Measurements from ENCODE around the gene PKHD1.
"Not testable (repeated sequence)": the region's sequence is repeated elsewhere in the genome, so short reads cannot be mapped to it uniquely, and the experiment has no call there.

The PKHD1 gene

DNA sequence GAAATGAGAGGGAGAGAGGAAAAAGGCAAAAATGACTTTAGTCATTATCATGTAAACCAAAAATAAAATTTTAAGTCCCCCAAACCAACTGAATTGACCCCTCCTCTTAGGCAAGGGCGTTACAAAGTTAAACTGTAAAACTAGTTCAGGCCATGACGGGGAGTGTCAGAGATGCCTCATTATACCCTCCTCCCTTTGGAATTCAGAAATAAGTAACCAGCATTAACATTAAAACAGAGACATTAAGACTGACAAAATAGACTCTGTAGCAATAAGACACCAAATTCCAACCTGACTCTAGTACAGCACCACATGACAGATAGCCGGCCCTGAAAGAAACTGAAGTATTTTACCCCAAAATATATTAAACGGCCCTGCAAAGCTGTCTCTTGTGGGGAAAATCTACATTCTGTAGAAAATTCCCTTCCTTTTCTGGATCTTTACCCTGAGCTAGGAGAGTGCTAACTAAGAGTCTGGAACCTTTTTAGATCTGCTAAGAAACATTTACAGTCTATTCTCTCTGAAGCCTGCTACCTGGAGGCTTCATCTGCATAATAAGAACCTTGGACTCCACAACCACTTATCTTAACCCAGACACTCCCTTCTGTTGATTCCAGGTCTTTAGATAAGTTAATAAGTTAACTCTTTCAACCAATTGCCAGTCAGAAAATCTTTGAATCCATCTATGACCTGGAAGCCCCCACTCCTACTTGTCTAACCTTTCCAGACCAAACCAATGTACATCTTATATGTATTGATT, 150.7 kb downstream of the PKHD1 start:
- H3K4me3 ChIP-seq (ENCODE audit: low read depth, low read length) = no peak overlapping the region
- no peaks in the 10 kb centered on the region for H3K36me3 ChIP-seq (ENCODE audit: control insufficient read depth, insufficient read depth, low read length)

DNA sequence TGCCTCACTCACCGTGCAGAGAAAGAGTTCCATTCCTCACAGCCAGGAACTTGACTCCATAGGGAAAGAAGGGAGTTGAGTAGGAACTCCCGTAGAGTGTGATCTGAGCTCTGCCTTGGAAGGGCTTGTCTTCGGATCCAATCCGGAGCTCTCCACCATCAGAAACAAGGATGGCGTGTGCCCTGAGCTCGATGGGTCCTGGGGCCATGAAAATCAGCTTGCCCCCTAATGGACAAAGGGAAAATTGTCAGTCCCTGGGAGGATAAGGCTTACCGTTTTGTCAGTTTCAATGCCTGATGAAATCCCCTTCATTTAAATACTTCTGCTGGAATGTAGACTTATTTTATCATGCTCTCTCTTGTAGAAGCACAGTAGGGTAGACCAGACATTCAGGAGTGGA, 153.3 kb downstream of the PKHD1 start:
- no peak overlapping the region for H3K9ac ChIP-seq (ENCODE audit: low read depth, low read length)
- H3K36me3 ChIP-seq (ENCODE audit: control insufficient read depth, insufficient read depth, low read length) = no peaks in the 10 kb centered on the region
- H3K27me3 ChIP-seq (ENCODE audit: control insufficient read depth, insufficient read depth, low read length) = no peaks in the 10 kb centered on the region
- no peak overlapping the region for H3K4me3 ChIP-seq (ENCODE audit: low read depth, low read length)
- no peaks in the 10 kb centered on the region for H3K9me3 ChIP-seq (ENCODE audit: control insufficient read depth, insufficient read depth, low read length)
- peaks cover 8% of the 10 kb centered on the region for H3K4me1 ChIP-seq (ENCODE audit: control insufficient read depth, insufficient read depth, low read length)

More for the DNA sequence above, 150.7 kb downstream of the PKHD1 start:
- Histone ChIP-seq H3K4me1 (ENCODE audit: control insufficient read depth, insufficient read depth, low read length) (peaks cover 8% of the 10 kb centered on the region), H3K27me3 (ENCODE audit: control insufficient read depth, insufficient read depth, low read length) (no peaks in the 10 kb centered on the region), H3K9me3 (ENCODE audit: control insufficient read depth, insufficient read depth, low read length) (no peaks in the 10 kb centered on the region), H3K9ac (ENCODE audit: low read depth, low read length) (no peak overlapping the region)

- H3K9me3 ChIP-seq (ENCODE audit: control insufficient read depth, insufficient read depth, low read length) = no peaks in the 10 kb centered on the region
- H3K9ac ChIP-seq (ENCODE audit: low read depth, low read length) = no peak overlapping the region
- H3K27me3 ChIP-seq (ENCODE audit: control insufficient read depth, insufficient read depth, low read length) = no peaks in the 10 kb centered on the region
- peaks cover 8% of the 10 kb centered on the region for H3K4me1 ChIP-seq (ENCODE audit: control insufficient read depth, insufficient read depth, low read length)
- H3K4me3 ChIP-seq (ENCODE audit: low read depth, low read length) = no peak overlapping the region
- H3K36me3 ChIP-seq (ENCODE audit: control insufficient read depth, insufficient read depth, low read length) = no peaks in the 10 kb centered on the region
Observed at GRCh38 chr6:51932956-51933355, 154.5 kb downstream of the PKHD1 start.

DNA sequence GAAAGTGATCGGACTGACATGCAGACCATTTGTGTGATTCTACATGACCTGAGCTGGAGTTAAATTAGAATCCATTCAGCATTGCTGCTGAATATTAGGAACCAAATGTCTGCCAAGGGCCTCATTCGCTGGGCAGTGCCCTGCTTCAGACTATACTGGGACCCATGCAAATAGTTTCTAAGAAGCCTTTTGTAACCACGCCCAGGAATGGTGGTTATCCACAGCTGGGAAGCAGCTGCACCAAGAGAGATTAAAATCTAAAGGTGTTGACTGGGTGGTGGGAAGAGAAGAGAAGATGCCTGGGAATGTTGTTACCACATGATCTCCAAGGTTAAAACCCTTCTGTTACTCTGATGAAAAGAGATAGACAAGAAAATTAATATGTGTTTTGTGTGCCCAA, 156.8 kb downstream of the PKHD1 start:
- no peak overlapping the region for H3K9ac ChIP-seq (ENCODE audit: low read depth, low read length)
- H3K36me3 ChIP-seq (ENCODE audit: control insufficient read depth, insufficient read depth, low read length) = no peaks in the 10 kb centered on the region
- no peaks in the 10 kb centered on the region for H3K27me3 ChIP-seq (ENCODE audit: control insufficient read depth, insufficient read depth, low read length)
- peaks cover 2% of the 10 kb centered on the region for H3K4me1 ChIP-seq (ENCODE audit: control insufficient read depth, insufficient read depth, low read length)
- no peaks in the 10 kb centered on the region for H3K9me3 ChIP-seq (ENCODE audit: control insufficient read depth, insufficient read depth, low read length)
- no peak overlapping the region for H3K4me3 ChIP-seq (ENCODE audit: low read depth, low read length)

DNA sequence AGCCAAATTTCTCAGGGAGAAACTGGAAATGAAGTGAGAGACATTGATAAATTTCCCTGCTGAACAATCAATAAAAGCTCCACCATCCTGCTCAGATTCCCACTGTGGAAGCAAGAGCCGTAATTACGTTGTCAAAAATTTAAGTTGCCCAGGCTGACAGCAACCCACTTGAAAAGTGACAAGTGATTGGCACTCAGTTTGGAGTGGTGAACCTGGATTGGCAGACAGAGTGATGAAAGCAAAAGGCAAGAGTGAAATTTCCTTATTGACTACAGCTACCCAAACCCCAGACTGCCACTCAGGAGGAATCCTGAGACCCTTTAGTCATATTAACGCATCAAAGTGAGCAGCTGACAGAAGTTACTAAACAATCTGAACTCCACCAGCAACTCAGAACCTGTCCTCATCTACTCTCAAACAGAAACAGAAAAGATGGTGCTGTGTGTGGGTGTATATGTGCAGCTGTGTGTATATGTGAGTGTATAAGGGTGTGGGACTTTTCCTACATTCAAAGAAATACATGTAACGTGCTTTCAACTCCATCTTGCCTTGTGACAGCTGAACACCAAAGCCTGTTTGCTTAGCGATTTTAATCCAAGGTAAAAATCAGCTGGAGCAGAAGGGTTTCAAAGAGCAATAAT, 157.4 kb downstream of the PKHD1 start:
- no peak overlapping the region for H3K4me3 ChIP-seq (ENCODE audit: low read depth, low read length)
- peaks cover 2% of the 10 kb centered on the region for H3K4me1 ChIP-seq (ENCODE audit: control insufficient read depth, insufficient read depth, low read length)
- H3K36me3 ChIP-seq (ENCODE audit: control insufficient read depth, insufficient read depth, low read length) = no peaks in the 10 kb centered on the region
- no peak overlapping the region for H3K9ac ChIP-seq (ENCODE audit: low read depth, low read length)
- no peaks in the 10 kb centered on the region for H3K27me3 ChIP-seq (ENCODE audit: control insufficient read depth, insufficient read depth, low read length)
- no peaks in the 10 kb centered on the region for H3K9me3 ChIP-seq (ENCODE audit: control insufficient read depth, insufficient read depth, low read length)

- Histone ChIP-seq H3K36me3 (ENCODE audit: control insufficient read depth, insufficient read depth, low read length) (no peaks in the 10 kb centered on the region), H3K4me3 (ENCODE audit: low read depth, low read length) (no peak overlapping the region), H3K4me1 (ENCODE audit: control insufficient read depth, insufficient read depth, low read length) (no peaks in the 10 kb centered on the region), H3K27me3 (ENCODE audit: control insufficient read depth, insufficient read depth, low read length) (no peaks in the 10 kb centered on the region), H3K9ac (ENCODE audit: low read depth, low read length) (no peak overlapping the region), H3K9me3 (ENCODE audit: control insufficient read depth, insufficient read depth, low read length) (no peaks in the 10 kb centered on the region)
Observed at GRCh38 chr6:51928320-51928719, 159.1 kb downstream of the PKHD1 start.

- H3K27me3 ChIP-seq (ENCODE audit: control insufficient read depth, insufficient read depth, low read length) = no peaks in the 10 kb centered on the region
- no peaks in the 10 kb centered on the region for H3K36me3 ChIP-seq (ENCODE audit: control insufficient read depth, insufficient read depth, low read length)
- no peak overlapping the region for H3K9ac ChIP-seq (ENCODE audit: low read depth, low read length)
- peaks cover 3% of the 10 kb centered on the region for H3K9me3 ChIP-seq (ENCODE audit: control insufficient read depth, insufficient read depth, low read length)
- no peaks in the 10 kb centered on the region for H3K4me1 ChIP-seq (ENCODE audit: control insufficient read depth, insufficient read depth, low read length)
- no peak overlapping the region for H3K4me3 ChIP-seq (ENCODE audit: low read depth, low read length)
Observed at GRCh38 chr6:51927450-51927849, 160.0 kb downstream of the PKHD1 start.

- Histone ChIP-seq H3K9me3 (ENCODE audit: control insufficient read depth, insufficient read depth, low read length) (peaks cover 4% of the 10 kb centered on the region), H3K27me3 (ENCODE audit: control insufficient read depth, insufficient read depth, low read length) (no peaks in the 10 kb centered on the region), H3K36me3 (ENCODE audit: control insufficient read depth, insufficient read depth, low read length) (no peaks in the 10 kb centered on the region), H3K4me1 (ENCODE audit: control insufficient read depth, insufficient read depth, low read length) (no peaks in the 10 kb centered on the region), H3K9ac (ENCODE audit: low read depth, low read length) (no peak overlapping the region), H3K4me3 (ENCODE audit: low read depth, low read length) (no peak overlapping the region)
Observed at GRCh38 chr6:51926125-51926524, 161.3 kb downstream of the PKHD1 start.

GRCh38 chr6:51922479-51922878, 164.9 kb downstream of the PKHD1 start:
- H3K4me3 ChIP-seq (ENCODE audit: low read depth, low read length); H3K4me1 ChIP-seq (ENCODE audit: control insufficient read depth, insufficient read depth, low read length); H3K27me3 ChIP-seq (ENCODE audit: control insufficient read depth, insufficient read depth, low read length); H3K9me3 ChIP-seq (ENCODE audit: control insufficient read depth, insufficient read depth, low read length); H3K9ac ChIP-seq (ENCODE audit: low read depth, low read length); H3K36me3 ChIP-seq (ENCODE audit: control insufficient read depth, insufficient read depth, low read length): not testable (repeated sequence)

- H3K36me3 ChIP-seq (ENCODE audit: control insufficient read depth, insufficient read depth, low read length); H3K27me3 ChIP-seq (ENCODE audit: control insufficient read depth, insufficient read depth, low read length); H3K4me1 ChIP-seq (ENCODE audit: control insufficient read depth, insufficient read depth, low read length); H3K9ac ChIP-seq (ENCODE audit: low read depth, low read length); H3K9me3 ChIP-seq (ENCODE audit: control insufficient read depth, insufficient read depth, low read length); H3K4me3 ChIP-seq (ENCODE audit: low read depth, low read length): not testable (repeated sequence)
Observed at GRCh38 chr6:51918347-51918746, 169.1 kb downstream of the PKHD1 start.

DNA sequence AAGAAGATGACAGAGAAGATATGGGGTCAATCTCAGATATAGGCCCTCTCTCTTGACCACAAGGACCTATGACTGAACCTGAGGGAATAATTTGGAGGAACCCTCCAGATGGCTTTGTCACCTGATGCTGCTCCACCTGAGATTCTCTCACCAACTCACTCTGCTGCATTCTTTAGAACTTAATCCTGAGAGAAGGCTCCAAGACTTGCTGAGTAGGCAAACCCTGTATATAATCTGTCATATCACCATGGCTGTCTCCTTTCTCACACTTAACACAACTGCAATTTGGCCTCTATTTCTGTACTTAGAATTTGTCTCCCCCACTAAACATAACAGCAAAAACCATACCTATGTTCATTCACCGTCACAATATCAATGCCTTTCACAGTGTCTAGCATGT, 172.3 kb downstream of the PKHD1 start:
- Histone ChIP-seq H3K4me3 (ENCODE audit: low read depth, low read length) (no peak overlapping the region), H3K9me3 (ENCODE audit: control insufficient read depth, insufficient read depth, low read length) (no peaks in the 10 kb centered on the region), H3K36me3 (ENCODE audit: control insufficient read depth, insufficient read depth, low read length) (no peaks in the 10 kb centered on the region), H3K4me1 (ENCODE audit: control insufficient read depth, insufficient read depth, low read length) (no peaks in the 10 kb centered on the region), H3K9ac (ENCODE audit: low read depth, low read length) (no peak overlapping the region), H3K27me3 (ENCODE audit: control insufficient read depth, insufficient read depth, low read length) (no peaks in the 10 kb centered on the region)

DNA sequence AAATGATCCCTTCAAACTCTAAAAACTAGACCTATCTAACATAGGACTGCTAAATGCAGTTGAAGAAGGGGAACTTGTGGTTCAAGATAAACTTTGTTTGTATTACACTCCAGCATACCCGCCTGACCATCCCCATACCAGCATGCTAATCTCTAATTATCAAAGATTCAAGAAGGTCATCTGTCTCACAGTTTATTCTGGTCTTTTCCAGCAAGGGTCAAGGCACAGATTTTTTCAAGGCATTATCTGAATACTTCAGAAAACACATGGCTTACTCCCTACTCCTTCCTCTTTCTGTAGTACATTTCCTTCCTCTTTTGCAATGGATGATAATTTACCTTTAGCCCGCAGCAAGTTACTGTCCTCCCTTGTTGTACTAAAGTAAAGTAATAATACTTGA, 174.1 kb downstream of the PKHD1 start:
- Histone ChIP-seq H3K9ac (ENCODE audit: low read depth, low read length) (no peak overlapping the region), H3K4me1 (ENCODE audit: control insufficient read depth, insufficient read depth, low read length) (peaks cover 1% of the 10 kb centered on the region), H3K27me3 (ENCODE audit: control insufficient read depth, insufficient read depth, low read length) (no peaks in the 10 kb centered on the region), H3K36me3 (ENCODE audit: control insufficient read depth, insufficient read depth, low read length) (no peaks in the 10 kb centered on the region), H3K9me3 (ENCODE audit: control insufficient read depth, insufficient read depth, low read length) (no peaks in the 10 kb centered on the region), H3K4me3 (ENCODE audit: low read depth, low read length) (no peak overlapping the region)

Data from iPS-15b (cell line).